Measurements from ENCODE around the gene PDE3A.
"Not testable (repeated sequence)": the region's sequence is repeated elsewhere in the genome, so short reads cannot be mapped to it uniquely, and the experiment has no call there.

Gene PDE3A

DNA sequence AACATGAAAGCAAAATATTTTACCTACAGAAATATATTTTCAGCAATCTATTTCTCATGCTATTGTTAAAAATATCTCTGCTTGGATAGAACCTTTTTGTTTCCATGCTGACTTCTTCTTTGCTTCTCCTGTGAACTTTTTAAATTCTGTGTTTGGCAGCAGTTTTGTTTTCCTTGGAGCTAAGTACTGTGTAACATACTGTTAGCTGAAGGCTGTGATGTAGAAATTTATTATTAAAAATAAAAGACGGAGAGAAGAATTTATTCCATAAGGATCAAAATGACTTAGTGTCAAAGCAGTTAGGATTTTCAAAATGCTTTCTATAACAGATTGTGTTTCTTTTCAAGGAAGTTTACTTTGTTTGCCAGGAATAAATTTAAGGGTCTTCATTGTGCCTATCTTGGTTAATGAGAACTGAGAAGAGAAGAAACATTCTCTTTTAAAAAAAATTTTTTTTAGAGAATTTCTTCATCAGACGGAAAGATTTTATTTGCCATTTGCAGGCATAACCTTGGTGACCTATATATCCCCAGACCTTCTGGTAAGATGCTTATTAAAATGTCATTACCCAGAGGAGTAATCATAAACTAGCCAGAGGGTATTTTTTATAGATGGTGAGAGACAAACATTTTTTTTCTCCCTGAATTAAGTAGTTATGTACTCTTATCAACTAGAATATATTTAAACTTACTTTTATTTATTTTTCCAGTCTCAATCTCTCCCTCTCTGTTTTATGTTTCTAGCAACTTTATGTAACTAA lies 179.7 kb downstream of the PDE3A start:
- no peak for DNase-seq
- Mint-ChIP-seq H3K4me1 (no peaks in the 10 kb centered on the region), H3K4me3 (no peak overlapping the region), H3K27ac (no peak overlapping the region), H3K36me3 (ENCODE audit: low read depth) (no peaks in the 10 kb centered on the region), H3K9me3 (peaks cover 11% of the 10 kb centered on the region), H3K27me3 (ENCODE audit: low read depth, poor library complexity) (peaks cover 4% of the 10 kb centered on the region)
- TF ChIP-seq, protein P1, sequence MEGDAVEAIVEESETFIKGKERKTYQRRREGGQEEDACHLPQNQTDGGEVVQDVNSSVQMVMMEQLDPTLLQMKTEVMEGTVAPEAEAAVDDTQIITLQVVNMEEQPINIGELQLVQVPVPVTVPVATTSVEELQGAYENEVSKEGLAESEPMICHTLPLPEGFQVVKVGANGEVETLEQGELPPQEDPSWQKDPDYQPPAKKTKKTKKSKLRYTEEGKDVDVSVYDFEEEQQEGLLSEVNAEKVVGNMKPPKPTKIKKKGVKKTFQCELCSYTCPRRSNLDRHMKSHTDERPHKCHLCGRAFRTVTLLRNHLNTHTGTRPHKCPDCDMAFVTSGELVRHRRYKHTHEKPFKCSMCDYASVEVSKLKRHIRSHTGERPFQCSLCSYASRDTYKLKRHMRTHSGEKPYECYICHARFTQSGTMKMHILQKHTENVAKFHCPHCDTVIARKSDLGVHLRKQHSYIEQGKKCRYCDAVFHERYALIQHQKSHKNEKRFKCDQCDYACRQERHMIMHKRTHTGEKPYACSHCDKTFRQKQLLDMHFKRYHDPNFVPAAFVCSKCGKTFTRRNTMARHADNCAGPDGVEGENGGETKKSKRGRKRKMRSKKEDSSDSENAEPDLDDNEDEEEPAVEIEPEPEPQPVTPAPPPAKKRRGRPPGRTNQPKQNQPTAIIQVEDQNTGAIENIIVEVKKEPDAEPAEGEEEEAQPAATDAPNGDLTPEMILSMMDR (IDR thresholded peaks at IDR 0.05): no peak

DNA sequence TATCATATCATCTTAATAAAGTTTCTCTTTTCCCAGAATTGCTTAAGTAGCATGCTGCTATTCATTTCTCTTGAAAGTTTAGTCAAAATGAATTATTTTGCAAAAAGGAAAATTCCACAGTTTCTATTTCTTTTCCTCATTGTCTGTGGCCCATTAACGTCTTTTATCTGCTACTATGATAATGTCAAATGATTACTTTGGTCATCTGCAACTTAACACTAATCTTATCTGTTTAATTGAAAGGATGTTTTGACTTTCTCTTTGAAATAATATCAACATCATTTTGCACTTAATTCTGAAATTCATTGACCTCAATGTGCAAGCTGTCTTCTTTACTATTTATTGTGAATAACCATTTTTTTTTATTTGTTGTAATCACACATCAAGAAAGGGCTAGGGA lies 180.3 kb downstream of the PDE3A start:
- no peak for DNase-seq
- H3K27me3 Mint-ChIP-seq (ENCODE audit: low read depth, poor library complexity): peaks cover 4% of the 10 kb centered on the region
- TF ChIP-seq, protein P1 (IDR thresholded peaks at IDR 0.05): no peak
- no peaks in the 10 kb centered on the region for H3K36me3 Mint-ChIP-seq (ENCODE audit: low read depth)
- no peak overlapping the region for H3K4me3 Mint-ChIP-seq
- H3K4me1 Mint-ChIP-seq: no peaks in the 10 kb centered on the region
- H3K27ac Mint-ChIP-seq: no peak overlapping the region
- peaks cover 11% of the 10 kb centered on the region for H3K9me3 Mint-ChIP-seq

DNA sequence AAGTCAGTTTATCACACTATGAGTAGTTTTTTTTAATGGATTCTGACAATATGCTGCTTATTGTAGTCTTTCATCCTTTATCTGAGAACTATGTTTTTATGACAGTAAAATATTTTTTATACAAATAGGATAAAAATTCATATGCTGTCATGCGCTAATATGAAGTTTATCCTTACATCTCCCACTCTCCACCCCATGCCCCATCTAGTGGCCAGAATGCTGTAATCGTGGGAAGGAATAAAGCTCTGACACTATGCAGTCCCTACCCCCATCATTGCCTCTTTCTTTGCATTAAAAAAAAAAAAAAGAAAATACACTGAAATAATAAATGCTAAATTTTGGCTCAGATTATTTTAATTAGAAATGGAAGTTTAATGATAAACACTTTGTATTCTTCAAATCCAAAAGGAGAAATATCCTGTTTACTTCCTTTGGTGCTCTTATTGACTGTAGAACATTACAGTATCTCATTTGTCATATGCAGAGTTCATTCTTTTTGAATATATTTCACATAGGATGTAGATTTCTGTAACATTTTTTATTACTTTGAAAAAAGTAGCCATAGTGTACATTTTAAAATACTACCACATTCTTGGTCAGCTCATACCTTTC lies 180.9 kb downstream of the PDE3A start:
- peaks cover 11% of the 10 kb centered on the region for H3K9me3 Mint-ChIP-seq
- no peaks in the 10 kb centered on the region for H3K4me1 Mint-ChIP-seq
- H3K36me3 Mint-ChIP-seq (ENCODE audit: low read depth): no peaks in the 10 kb centered on the region
- no peak overlapping the region for H3K4me3 Mint-ChIP-seq
- no peak overlapping the region for H3K27ac Mint-ChIP-seq
- H3K27me3 Mint-ChIP-seq (ENCODE audit: low read depth, poor library complexity): peaks cover 4% of the 10 kb centered on the region
- peak; percentile 18 for DNase-seq
- TF ChIP-seq, protein P1 (IDR thresholded peaks at IDR 0.05): peak; percentile 55

DNA sequence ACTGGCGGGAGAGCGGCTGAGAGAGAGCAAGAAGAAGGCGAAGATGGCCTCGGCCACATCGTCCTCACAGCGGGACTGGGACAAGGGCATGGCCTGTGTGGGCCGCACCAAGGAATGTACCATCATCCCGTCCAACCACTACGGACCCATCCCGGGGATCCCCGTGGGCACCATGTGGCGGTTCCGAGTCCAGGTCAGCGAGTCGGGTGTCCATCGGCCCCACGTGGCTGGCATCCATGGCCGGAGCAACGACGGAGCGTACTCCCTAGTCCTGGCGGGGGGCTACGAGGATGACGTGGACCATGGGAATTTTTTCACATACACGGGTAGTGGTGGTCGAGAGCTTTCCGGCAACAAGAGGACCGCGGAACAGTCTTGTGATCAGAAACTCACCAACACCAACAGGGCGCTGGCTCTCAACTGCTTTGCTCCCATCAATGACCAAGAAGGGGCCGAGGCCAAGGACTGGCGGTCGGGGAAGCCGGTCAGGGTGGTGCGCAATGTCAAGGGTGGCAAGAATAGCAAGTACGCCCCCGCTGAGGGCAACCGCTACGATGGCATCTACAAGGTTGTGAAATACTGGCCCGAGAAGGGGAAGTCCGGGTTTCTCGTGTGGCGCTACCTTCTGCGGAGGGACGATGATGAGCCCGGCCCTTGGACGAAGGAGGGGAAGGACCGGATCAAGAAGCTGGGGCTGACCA lies 183.6 kb downstream of the PDE3A start:
- H3K27ac Mint-ChIP-seq; DNase-seq; H3K4me1 Mint-ChIP-seq; H3K36me3 Mint-ChIP-seq (ENCODE audit: low read depth); H3K27me3 Mint-ChIP-seq (ENCODE audit: low read depth, poor library complexity); H3K4me3 Mint-ChIP-seq: not testable (repeated sequence)
- H3K9me3 Mint-ChIP-seq: peaks cover 11% of the 10 kb centered on the region

DNA sequence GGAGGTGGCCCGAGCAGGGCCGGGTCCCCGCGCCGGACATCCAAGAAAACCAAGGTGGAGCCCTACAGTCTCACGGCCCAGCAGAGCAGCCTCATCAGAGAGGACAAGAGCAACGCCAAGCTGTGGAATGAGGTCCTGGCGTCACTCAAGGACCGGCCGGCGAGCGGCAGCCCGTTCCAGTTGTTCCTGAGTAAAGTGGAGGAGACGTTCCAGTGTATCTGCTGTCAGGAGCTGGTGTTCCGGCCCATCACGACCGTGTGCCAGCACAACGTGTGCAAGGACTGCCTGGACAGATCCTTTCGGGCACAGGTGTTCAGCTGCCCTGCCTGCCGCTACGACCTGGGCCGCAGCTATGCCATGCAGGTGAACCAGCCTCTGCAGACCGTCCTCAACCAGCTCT lies 184.2 kb downstream of the PDE3A start:
- not testable (repeated sequence) for DNase-seq; H3K36me3 Mint-ChIP-seq (ENCODE audit: low read depth); H3K4me1 Mint-ChIP-seq; H3K27ac Mint-ChIP-seq; H3K27me3 Mint-ChIP-seq (ENCODE audit: low read depth, poor library complexity); H3K4me3 Mint-ChIP-seq
- peaks cover 11% of the 10 kb centered on the region for H3K9me3 Mint-ChIP-seq

DNA sequence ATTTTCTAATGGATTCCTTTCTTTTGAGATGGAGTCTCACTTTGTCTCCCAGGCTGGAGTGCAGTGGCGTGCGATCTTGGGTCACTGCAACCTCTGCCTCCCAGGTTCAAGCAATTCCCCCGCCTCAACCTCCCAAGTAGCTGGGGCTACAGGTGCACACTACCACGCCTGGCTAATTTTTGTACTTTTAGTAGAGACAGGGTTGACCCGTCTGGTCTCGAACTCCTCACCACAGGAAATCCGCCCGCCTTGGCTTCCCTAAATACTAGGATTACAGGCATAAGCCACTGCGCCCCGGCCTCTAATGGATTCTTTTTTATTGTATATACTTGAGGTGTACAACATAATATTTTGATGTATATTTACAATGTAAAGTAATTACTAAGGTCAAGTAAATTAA lies 186.7 kb downstream of the PDE3A start:
- Mint-ChIP-seq H3K27ac (no peak overlapping the region), H3K27me3 (ENCODE audit: low read depth, poor library complexity) (peaks cover 3% of the 10 kb centered on the region), H3K36me3 (ENCODE audit: low read depth) (no peaks in the 10 kb centered on the region), H3K4me1 (no peaks in the 10 kb centered on the region), H3K9me3 (peaks cover 11% of the 10 kb centered on the region), H3K4me3 (no peak overlapping the region)
- TF ChIP-seq, protein P1 (IDR thresholded peaks at IDR 0.05): no peak
- no peak for DNase-seq
